Measurements from ENCODE around the gene LRRC3. TPM values are rescaled to one million over a fixed set of nuclear protein-coding genes. Genes with fewer than 3 reads are reported as not detected.

The LRRC3 gene
- total and polyA plus RNA-seq, 2 donors from 2014 or later: 0.60 to 1.4 TPM

DNA sequence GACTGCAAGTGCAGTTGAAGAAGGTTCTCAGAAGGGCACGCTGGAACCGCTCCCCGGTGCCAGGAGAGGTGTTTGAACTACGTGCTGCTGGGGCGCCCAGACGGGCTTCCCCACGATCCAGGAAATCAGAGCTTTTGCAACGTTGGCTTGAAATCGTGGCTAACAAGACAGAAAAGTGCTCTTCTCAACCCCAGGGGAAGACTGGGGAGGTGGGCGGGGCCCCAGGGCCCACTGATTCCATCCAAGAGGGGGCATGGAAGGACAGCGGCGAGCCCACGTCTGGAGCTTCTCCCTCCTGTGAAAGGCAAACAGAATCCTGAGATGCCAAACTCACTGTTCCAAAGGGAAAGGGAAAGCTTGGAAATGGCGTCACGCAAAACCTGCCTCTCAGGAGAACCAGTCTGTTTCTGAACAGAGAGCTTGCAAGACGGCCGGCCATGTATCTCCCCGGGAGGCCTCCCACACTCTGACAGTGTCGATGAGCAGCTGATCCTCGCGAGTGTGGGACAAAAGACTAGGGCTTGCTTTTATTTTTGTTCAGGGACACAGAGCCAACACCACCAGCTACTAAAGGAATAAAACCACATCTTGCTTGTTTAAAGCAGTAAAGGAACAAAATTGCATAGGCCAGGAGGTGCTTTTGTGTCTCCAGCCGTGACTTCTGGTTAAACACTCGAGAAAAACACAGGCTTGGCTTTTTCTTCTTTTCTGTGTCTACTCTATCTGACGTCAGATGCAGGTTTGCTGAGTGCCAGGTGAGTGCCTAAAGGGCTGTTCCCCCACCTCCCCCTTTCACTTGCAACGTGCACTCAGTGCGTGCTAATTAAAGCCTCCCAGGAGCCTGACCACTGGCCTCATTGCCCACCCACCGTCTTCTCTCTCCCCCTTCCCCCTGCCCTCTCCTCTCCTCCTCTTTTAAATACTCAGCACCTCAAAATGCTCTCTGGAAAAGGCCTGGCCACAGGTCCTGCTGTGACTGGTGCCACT is 41.5 kb downstream of the LRRC3 start:
- FAIRE-seq (no peak), DNase-seq (peak in 1 of 5 donors; percentile 23)
- Histone ChIP-seq H3K27ac (ENCODE audit: low read depth in 2 of 2, low read length in 2 of 2) (no peak overlapping the region), H3K4me3 (ENCODE audit: low read length in 3 of 3) (no peak overlapping the region), H3K9ac (ENCODE audit: low read length in 3 of 3) (no peak overlapping the region), H3K9me3 (ENCODE audit: control insufficient read depth in 2 of 3, insufficient read depth in 1 of 3, low read length in 3 of 3) (peaks cover 0 to 14% (median 0%) of the 10 kb centered on the region in 3 donors), H3K36me3 (ENCODE audit: control insufficient read depth in 2 of 3, insufficient read depth in 3 of 3, low read length in 3 of 3) (no peaks in the 10 kb centered on the region), H3K4me1 (ENCODE audit: control insufficient read depth in 2 of 3, insufficient read depth in 2 of 3, low read depth in 1 of 3, low read length in 3 of 3) (no peaks in the 10 kb centered on the region), H3K27me3 (ENCODE audit: control insufficient read depth, insufficient read depth, low read length) (no peaks in the 10 kb centered on the region)
- intact Hi-C loops (cut with DNase I): no loop called here
- TF ChIP-seq, protein P1, sequence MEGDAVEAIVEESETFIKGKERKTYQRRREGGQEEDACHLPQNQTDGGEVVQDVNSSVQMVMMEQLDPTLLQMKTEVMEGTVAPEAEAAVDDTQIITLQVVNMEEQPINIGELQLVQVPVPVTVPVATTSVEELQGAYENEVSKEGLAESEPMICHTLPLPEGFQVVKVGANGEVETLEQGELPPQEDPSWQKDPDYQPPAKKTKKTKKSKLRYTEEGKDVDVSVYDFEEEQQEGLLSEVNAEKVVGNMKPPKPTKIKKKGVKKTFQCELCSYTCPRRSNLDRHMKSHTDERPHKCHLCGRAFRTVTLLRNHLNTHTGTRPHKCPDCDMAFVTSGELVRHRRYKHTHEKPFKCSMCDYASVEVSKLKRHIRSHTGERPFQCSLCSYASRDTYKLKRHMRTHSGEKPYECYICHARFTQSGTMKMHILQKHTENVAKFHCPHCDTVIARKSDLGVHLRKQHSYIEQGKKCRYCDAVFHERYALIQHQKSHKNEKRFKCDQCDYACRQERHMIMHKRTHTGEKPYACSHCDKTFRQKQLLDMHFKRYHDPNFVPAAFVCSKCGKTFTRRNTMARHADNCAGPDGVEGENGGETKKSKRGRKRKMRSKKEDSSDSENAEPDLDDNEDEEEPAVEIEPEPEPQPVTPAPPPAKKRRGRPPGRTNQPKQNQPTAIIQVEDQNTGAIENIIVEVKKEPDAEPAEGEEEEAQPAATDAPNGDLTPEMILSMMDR (IDR thresholded peaks at IDR 0.05; ENCODE audit: borderline replicate concordance, extremely low read depth, insufficient read depth): no peak

DNA sequence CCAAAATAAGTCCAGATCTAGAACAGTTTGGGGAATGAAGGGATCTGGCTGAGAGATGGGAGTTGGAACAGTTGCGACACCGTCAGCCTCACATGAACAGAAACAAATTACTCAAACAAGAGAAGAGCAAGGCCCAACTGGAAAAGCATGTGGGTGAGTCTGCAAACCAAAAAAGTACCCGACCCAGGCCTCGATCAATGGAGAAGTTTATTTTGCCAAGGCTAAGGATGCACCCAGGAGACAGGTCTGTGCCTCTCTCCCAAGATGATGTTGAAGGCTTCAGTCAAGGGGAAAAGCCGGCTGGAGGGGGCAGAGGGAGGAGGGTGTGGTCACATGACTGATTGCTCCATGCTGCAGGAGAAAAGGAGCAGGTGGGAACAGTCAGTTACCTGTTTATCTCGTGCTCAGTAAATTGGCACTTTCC is 42.4 kb downstream of the LRRC3 start:
- intact Hi-C loops (cut with DNase I): no loop called here
- DNase-seq (no peak), FAIRE-seq (no peak)
- Histone ChIP-seq H3K9me3 (ENCODE audit: control insufficient read depth in 2 of 3, insufficient read depth in 1 of 3, low read length in 3 of 3) (peaks cover 0 to 9% (median 0%) of the 10 kb centered on the region in 3 donors), H3K27me3 (ENCODE audit: control insufficient read depth, insufficient read depth, low read length) (no peaks in the 10 kb centered on the region), H3K9ac (ENCODE audit: low read length in 3 of 3) (no peak overlapping the region), H3K36me3 (ENCODE audit: control insufficient read depth in 2 of 3, insufficient read depth in 3 of 3, low read length in 3 of 3) (no peaks in the 10 kb centered on the region), H3K4me1 (ENCODE audit: control insufficient read depth in 2 of 3, insufficient read depth in 2 of 3, low read depth in 1 of 3, low read length in 3 of 3) (no peaks in the 10 kb centered on the region), H3K4me3 (ENCODE audit: low read length in 3 of 3) (no peak overlapping the region), H3K27ac (ENCODE audit: low read depth in 2 of 2, low read length in 2 of 2) (no peak overlapping the region)
- TF ChIP-seq, protein P1 (IDR thresholded peaks at IDR 0.05; ENCODE audit: borderline replicate concordance, extremely low read depth, insufficient read depth): no peak

DNA sequence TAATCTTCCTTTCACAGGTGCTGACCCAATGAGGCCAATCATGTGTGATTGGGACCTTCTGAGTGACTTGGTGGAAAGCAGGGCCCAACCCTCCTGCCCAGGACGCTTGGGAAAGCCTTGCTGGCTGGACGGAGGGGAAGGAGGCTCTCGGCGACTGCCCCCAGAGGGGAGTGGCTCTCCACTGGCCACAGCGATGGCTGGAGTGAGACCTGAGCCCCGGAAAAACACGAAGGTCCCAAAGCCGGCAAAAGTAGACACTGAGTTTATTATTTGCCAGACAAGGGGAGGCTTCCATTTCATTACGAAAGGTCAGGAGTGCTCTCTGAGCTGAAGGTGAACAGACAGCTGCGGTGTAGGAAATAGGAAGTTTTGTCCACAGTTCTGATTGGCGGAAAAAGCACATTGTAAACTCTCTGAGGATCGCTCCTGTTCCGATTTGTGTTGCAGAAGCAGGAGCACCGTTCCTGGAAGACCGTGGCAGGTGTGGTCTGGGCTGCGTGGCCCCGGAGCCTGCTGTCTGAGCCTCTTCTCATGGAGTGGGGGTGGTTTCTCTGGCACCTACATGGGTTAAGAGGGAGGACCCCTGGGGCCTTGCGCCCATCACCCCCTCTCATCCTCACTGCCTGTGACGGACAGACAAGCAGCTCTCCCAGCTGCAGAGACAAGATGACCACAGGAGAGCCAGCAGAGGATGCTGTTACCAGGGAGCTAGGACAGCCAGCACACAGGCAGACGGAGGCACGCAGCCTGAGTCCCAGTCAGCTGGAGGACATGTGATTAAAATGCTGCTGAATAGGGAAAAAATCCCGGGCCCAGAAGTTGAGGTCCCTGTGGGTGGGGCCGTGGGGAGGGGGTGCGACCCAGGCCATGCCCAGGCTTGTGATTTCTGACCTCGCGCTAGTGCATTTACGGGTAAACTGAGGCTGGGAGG is 43.2 kb downstream of the LRRC3 start:
- FAIRE-seq: no peak

More for the DNA sequence above, 43.2 kb downstream of the LRRC3 start:
- TF ChIP-seq, protein P1 (IDR thresholded peaks at IDR 0.05; ENCODE audit: borderline replicate concordance, extremely low read depth, insufficient read depth): no peak
- peak in 1 of 5 donors; percentile 14 for DNase-seq
- Histone ChIP-seq H3K9ac (ENCODE audit: low read length in 3 of 3) (no peak overlapping the region), H3K9me3 (ENCODE audit: control insufficient read depth in 2 of 3, insufficient read depth in 1 of 3, low read length in 3 of 3) (peaks cover 0 to under 1% (median 0%) of the 10 kb centered on the region in 3 donors), H3K27ac (ENCODE audit: low read depth in 2 of 2, low read length in 2 of 2) (no peak overlapping the region), H3K27me3 (ENCODE audit: control insufficient read depth, insufficient read depth, low read length) (no peaks in the 10 kb centered on the region), H3K4me3 (ENCODE audit: low read length in 3 of 3) (no peak overlapping the region), H3K4me1 (ENCODE audit: control insufficient read depth in 2 of 3, insufficient read depth in 2 of 3, low read depth in 1 of 3, low read length in 3 of 3) (no peaks in the 10 kb centered on the region), H3K36me3 (ENCODE audit: control insufficient read depth in 2 of 3, insufficient read depth in 3 of 3, low read length in 3 of 3) (no peaks in the 10 kb centered on the region)
- intact Hi-C loops (cut with DNase I): no loop called here
